ENCODE data around the gene EPN2. TPM values are rescaled to one million over a fixed set of nuclear protein-coding genes. Genes with fewer than 3 reads are reported as not detected.

Gene EPN2
- total and polyA plus RNA-seq, 2 experiments from 2014 or later = 34.0 to 149 TPM

- no peaks in the 10 kb centered on the region for H3K27me3 ChIP-seq (ENCODE audit: insufficient read depth)
- peaks cover 5% of the 10 kb centered on the region for H3K36me3 Mint-ChIP-seq (ENCODE audit: low read depth)
- H3K27me3 Mint-ChIP-seq (ENCODE audit: insufficient read depth, low read depth, poor library complexity) = peaks cover 11% of the 10 kb centered on the region
- H4K20me1 ChIP-seq (replicated peaks; ENCODE audit: insufficient read depth) = no peaks in the 10 kb centered on the region; the same call in 1 of the 2 replicates
- H3K27ac Mint-ChIP-seq = no peak overlapping the region
- ATAC-seq = no peak
- no peaks in the 10 kb centered on the region; the same call in 2 of the 3 replicates for H3K9me3 Mint-ChIP-seq
- H3K4me1 Mint-ChIP-seq = peaks cover 15% of the 10 kb centered on the region
- H3K79me2 ChIP-seq (replicated peaks; ENCODE audit: insufficient read depth) = no peaks in the 10 kb centered on the region
- no peak overlapping the region for H3K4me3 Mint-ChIP-seq
- H3F3A ChIP-seq (replicated peaks; ENCODE audit: low read depth) = no peaks in the 10 kb centered on the region; the same call in 1 of the 2 replicates
- H2AFZ ChIP-seq = no peak overlapping the region
- H3K27ac ChIP-seq (ENCODE audit: low read depth) = no peak overlapping the region
- H3K4me1 ChIP-seq (ENCODE audit: insufficient read depth) = no peaks in the 10 kb centered on the region
- H3K4me3 ChIP-seq = no peak overlapping the region
- H3K9me2 ChIP-seq (ENCODE audit: insufficient read depth) = no peaks in the 10 kb centered on the region
- no peaks in the 10 kb centered on the region for H3K36me3 ChIP-seq (ENCODE audit: insufficient read depth)
- no peak for DNase-seq (ENCODE audit: low spot score)
- no peak overlapping the region for H3K4me2 ChIP-seq
- no peak for TF ChIP-seq ETS1 (IDR thresholded peaks at IDR 0.05)
- no peak for TF ChIP-seq STAT1 (IDR thresholded peaks at IDR 0.05; ENCODE audit: unreplicated experiment)
- TF ChIP-seq POLR2AphosphoS5 (IDR thresholded peaks at IDR 0.05; ENCODE audit: low read depth) = no peak
- no peak for TF ChIP-seq EZH2 (IDR thresholded peaks at IDR 0.05; ENCODE audit: low read depth, unreplicated experiment)
- no peak for TF ChIP-seq JUNB (IDR thresholded peaks at IDR 0.05; ENCODE audit: unreplicated experiment)
- TF ChIP-seq ZNF462 (CRISPR knock-in tag; IDR thresholded peaks at IDR 0.05) = no peak
- TF ChIP-seq CTCF (conservative IDR thresholded peaks at IDR 0.05; ENCODE audit: low read depth in 2 of 2) = no peak
- no peak for TF ChIP-seq EZH2phosphoT487 (IDR thresholded peaks at IDR 0.05; ENCODE audit: unreplicated experiment)
- no peak for TF ChIP-seq CREB1 (CRISPR knock-in tag; IDR thresholded peaks at IDR 0.05; ENCODE audit: low read depth)
- TF ChIP-seq ZNF331 (CRISPR knock-in tag; IDR thresholded peaks at IDR 0.05; ENCODE audit: low read depth) = no peak
- no peak for TF ChIP-seq ZNF114 (CRISPR knock-in tag; IDR thresholded peaks at IDR 0.05)
- no peak for TF ChIP-seq REST (IDR thresholded peaks at IDR 0.05; ENCODE audit: unreplicated experiment)
- no peak for TF ChIP-seq NANOG (IDR thresholded peaks at IDR 0.05; ENCODE audit: borderline replicate concordance)
These were observed 94.5 kb downstream of the EPN2 start for GRCh38 chr17:19331543-19332245.
